Effector memory CD4-positive, alpha-beta T cell (primary cell): ENCODE results near the gene AEN.

Source experiments
- DNase-seq, 3 donors: peaks; one replicate each; pipeline ENCODE4 v3.0.0-alpha.2; 2020
- H3K27ac ChIP-seq: 2 replicates; pipeline ENCODE4 v1.7.0; 2013; ENCODE audit warnings: mild to moderate bottlenecking, low read length, moderate library complexity; ENCODE audit not compliant: insufficient read depth, poor library complexity, severe bottlenecking
- H3K27me3 ChIP-seq: replicated peaks from 2 replicates; pipeline ENCODE4 v1.7.0; 2013; ENCODE audit warnings: mild to moderate bottlenecking, low read length; ENCODE audit not compliant: insufficient read depth, control insufficient read depth, poor library complexity, severe bottlenecking
- H3K36me3 ChIP-seq: 2 replicates; pipeline ENCODE4 v1.7.0; 2013; ENCODE audit warnings: mild to moderate bottlenecking, low read length, moderate library complexity; ENCODE audit not compliant: control insufficient read depth, insufficient read depth
- H3K4me1 ChIP-seq: 2 replicates; pipeline ENCODE4 v1.7.0; 2013; ENCODE audit warnings: low read length, mild to moderate bottlenecking; ENCODE audit not compliant: control insufficient read depth, insufficient read depth, poor library complexity, severe bottlenecking
- H3K4me3 ChIP-seq: 2 replicates; pipeline ENCODE4 v1.7.0; 2013; ENCODE audit warnings: low read length, low read depth, mild to moderate bottlenecking; ENCODE audit not compliant: insufficient read depth, poor library complexity, severe bottlenecking
- H3K9me3 ChIP-seq: 2 replicates; pipeline ENCODE4 v1.7.0; 2013; ENCODE audit warnings: mild to moderate bottlenecking, low read length, moderate library complexity; ENCODE audit not compliant: control insufficient read depth

The AEN gene

DNA sequence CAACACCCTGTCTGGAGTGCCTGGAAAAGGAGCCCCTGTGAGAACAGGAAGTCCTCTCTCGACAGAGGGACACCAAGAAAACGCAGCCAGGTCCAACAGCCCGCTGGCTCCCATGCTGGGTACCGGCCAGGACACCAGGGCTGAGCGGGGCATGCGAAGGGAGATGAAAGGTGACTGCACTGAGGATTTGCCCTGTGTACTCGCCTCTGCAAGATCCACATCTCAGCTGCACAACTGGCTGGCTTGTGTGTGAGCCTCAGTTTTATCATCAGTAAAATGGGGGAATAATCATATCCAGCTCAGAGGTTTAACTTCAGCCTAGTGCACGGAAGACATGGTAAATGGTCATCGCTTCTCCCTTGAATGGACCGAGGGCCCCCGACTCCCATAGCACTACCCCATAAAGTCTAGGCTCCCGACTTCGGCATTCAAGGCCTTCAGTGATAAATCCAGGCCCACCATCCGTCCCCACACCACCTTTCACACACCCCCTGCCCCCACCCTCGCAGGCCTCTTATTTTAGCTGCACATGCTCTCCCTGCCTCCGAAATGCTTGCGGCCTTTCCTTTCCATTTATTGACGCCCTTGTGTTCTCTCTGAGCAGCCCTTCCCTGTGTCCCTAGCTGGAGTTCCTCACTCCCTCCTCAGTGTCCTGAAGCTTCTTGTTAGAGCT, 33.4 kb downstream of the AEN start:
- no peaks in the 10 kb centered on the region for H3K27me3 ChIP-seq
- peaks cover 22% of the 10 kb centered on the region for H3K36me3 ChIP-seq
- no peak overlapping the region for H3K4me3 ChIP-seq
- H3K9me3 ChIP-seq, result no peaks in the 10 kb centered on the region
- peaks cover 56% of the 10 kb centered on the region for H3K4me1 ChIP-seq
- no peak for DNase-seq
- peak overlapping the region; percentile 24 for H3K27ac ChIP-seq

GRCh38 chr15:88655103-88655553, 34.0 kb downstream of the AEN start:
- Histone ChIP-seq H3K27ac (peak overlapping the region; percentile 24), H3K4me1 (peaks cover 51% of the 10 kb centered on the region), H3K4me3 (no peak overlapping the region), H3K9me3 (no peaks in the 10 kb centered on the region), H3K27me3 (no peaks in the 10 kb centered on the region), H3K36me3 (peaks cover 21% of the 10 kb centered on the region)
- no peak for DNase-seq

DNA sequence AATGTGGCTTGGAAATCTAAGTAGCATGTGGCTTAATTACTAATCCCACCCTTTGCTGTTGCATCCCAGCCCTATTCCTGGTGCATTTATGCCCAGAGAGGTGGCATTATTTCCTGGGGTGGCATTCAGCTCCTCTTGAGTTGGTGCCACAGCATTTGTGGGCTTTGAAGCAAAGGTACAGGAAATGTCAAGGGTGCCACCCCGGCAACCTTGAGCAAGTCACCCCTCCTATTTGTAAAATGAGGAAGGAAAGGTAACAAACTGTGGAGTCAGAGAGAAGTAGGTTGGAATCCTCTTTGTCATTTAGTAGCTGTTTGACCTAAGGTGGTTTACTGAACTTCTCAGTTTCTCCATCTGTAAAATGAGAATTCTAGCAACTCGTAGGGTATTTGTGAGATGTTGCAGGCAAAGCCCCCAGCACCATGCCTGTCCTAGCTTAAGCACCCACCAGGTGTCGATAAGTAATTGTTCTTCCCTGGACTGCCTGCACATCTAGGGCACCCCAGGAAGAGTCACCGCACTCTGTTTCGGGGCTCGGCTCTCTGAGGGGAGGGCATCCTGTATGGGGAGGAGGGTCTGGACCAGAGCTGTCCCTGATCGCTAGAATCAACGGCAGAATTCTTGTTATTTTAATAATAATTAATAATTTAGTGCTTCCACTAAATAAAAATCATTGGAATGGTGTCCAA, 34.8 kb downstream of the AEN start:
- DNase-seq, result no peak
- Histone ChIP-seq H3K4me3 (no peak overlapping the region), H3K27me3 (no peaks in the 10 kb centered on the region), H3K36me3 (peaks cover 17% of the 10 kb centered on the region), H3K4me1 (peaks cover 43% of the 10 kb centered on the region), H3K27ac (no peak overlapping the region), H3K9me3 (no peaks in the 10 kb centered on the region)

GRCh38 chr15:88656760-88657221, 35.7 kb downstream of the AEN start:
- Histone ChIP-seq H3K4me3 (no peak overlapping the region), H3K36me3 (peaks cover 13% of the 10 kb centered on the region), H3K4me1 (peaks cover 41% of the 10 kb centered on the region), H3K9me3 (no peaks in the 10 kb centered on the region), H3K27me3 (no peaks in the 10 kb centered on the region), H3K27ac (no peak overlapping the region)
- DNase-seq, result no peak

DNA sequence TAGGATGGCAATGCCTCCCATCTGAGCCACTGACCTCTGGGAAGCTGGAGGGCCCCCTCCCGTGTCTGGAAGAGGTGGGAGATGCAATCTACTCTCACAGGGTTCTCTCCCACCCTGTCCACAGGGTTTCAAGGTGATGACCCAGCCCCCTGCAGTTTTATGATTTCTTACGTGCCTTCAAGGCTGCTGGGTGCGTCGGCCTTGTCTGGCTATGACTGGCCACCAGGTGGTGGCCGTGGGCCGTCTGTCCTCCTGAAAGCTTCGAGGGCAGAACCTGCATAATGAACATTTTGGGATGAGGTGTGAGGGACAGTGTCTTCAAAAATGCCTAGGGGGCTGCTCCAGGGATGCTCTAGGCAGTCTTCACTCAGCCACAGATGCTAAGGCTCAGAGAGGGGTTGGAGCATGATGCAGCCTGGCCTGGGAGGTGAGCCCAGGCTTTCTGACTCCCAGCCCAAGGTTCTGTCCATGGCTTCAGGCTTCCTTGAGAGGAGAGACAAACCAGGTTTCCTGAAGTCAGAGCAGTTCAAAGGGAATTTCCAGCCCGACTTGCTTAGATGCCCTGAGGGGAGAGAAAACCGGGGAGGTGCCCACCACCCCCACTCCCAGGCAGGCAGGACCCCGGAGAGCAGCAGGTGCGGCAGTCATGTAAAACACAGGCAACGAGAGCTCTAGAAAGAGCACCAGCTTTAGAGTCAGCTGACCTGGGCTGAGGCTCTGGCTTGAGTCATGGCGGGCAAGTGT, 36.4 kb downstream of the AEN start:
- DNase-seq, result no peak
- Histone ChIP-seq H3K4me1 (peaks cover 38% of the 10 kb centered on the region), H3K36me3 (peaks cover 12% of the 10 kb centered on the region), H3K9me3 (no peaks in the 10 kb centered on the region), H3K27me3 (no peaks in the 10 kb centered on the region), H3K4me3 (no peak overlapping the region), H3K27ac (no peak overlapping the region)

- no peak for DNase-seq
- peaks cover 6% of the 10 kb centered on the region for H3K36me3 ChIP-seq
- no peak overlapping the region for H3K4me3 ChIP-seq
- peaks cover 29% of the 10 kb centered on the region for H3K4me1 ChIP-seq
- H3K9me3 ChIP-seq, result no peaks in the 10 kb centered on the region
- H3K27ac ChIP-seq, result no peak overlapping the region
- no peaks in the 10 kb centered on the region for H3K27me3 ChIP-seq
Observed at GRCh38 chr15:88658070-88658965, 37.2 kb downstream of the AEN start.

DNA sequence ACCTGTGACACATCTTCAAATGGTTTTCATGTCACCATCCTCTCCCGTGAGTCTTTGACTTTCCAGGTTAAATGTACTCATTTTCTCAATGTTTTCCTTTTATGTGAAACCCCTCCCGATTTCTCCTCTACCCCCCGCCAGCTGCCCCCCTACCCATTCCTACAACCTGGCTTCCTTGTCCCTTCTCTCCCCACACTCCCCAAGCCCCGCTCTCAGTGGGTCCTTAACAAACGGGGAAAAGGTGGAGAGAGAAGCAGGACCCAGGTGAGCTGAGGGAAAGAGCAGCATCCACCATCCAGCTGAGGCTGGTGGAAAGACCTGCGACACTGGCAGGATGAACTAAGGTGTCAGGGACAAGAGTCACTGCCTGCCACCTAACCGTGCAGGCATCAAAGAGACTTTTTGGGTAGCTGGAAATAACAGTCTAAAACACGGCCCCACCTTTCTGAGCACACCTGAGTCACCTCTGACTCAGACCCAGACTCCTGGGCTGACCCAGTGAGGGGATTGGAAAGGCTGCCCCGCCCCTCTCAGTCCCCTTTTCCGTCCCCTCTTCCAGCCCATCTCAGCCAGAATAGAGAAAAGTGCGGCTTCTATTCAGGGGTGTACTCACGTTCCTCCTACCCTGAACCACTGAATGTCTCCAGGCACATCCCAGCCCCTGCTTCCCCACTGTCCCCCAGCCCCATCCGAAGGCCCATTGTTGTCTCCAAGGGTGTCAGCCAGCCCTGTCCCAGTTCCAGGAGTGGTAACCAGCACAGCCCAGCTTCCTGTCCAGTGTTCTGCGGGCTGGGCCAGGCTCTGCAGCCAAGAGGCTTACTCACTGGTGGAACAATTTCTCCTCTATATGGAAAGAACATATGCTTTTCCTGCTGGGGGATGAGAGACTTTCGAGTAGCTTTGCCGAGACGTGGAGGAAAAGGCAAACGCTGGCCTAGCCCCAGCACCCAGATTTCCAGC, 38.1 kb downstream of the AEN start:
- DNase-seq, result no peak
- Histone ChIP-seq H3K27ac (no peak overlapping the region), H3K27me3 (no peaks in the 10 kb centered on the region), H3K9me3 (no peaks in the 10 kb centered on the region), H3K4me3 (no peak overlapping the region), H3K36me3 (no peaks in the 10 kb centered on the region), H3K4me1 (peaks cover 32% of the 10 kb centered on the region)

GRCh38 chr15:88661041-88661700, 40.0 kb downstream of the AEN start:
- Histone ChIP-seq H3K4me1 (peaks cover 14% of the 10 kb centered on the region), H3K36me3 (no peaks in the 10 kb centered on the region), H3K27ac (no peak overlapping the region), H3K27me3 (no peaks in the 10 kb centered on the region), H3K9me3 (no peaks in the 10 kb centered on the region), H3K4me3 (no peak overlapping the region)
- no peak for DNase-seq
